GM18502 (cell line): ENCODE data around the gene ARRDC3.
A peak's percentile ranks its signal among the peaks of the same experiment; 100 is the strongest.
"Not testable (repeated sequence)": the region's sequence is repeated elsewhere in the genome, so short reads cannot be mapped to it uniquely, and the experiment has no call there.

Source experiments
- ATAC-seq: cut with Tn5 transposase; IDR thresholded peaks from one replicate; pipeline ENCODE4 v1.9.1; 2021; ENCODE audit warnings: mild to moderate bottlenecking; ENCODE audit not compliant: unreplicated experiment, poor library complexity

ARRDC3 gene, protein sequence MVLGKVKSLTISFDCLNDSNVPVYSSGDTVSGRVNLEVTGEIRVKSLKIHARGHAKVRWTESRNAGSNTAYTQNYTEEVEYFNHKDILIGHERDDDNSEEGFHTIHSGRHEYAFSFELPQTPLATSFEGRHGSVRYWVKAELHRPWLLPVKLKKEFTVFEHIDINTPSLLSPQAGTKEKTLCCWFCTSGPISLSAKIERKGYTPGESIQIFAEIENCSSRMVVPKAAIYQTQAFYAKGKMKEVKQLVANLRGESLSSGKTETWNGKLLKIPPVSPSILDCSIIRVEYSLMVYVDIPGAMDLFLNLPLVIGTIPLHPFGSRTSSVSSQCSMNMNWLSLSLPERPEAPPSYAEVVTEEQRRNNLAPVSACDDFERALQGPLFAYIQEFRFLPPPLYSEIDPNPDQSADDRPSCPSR

GRCh38 chr5:91383027-91383955, at the start of gene ARRDC3:
ARRDC3 (minus strand) TSS chr5:91383317; CDS start chr5:91383092, 225 bp downstream.
- ATAC-seq = peak; percentile 61

DNA sequence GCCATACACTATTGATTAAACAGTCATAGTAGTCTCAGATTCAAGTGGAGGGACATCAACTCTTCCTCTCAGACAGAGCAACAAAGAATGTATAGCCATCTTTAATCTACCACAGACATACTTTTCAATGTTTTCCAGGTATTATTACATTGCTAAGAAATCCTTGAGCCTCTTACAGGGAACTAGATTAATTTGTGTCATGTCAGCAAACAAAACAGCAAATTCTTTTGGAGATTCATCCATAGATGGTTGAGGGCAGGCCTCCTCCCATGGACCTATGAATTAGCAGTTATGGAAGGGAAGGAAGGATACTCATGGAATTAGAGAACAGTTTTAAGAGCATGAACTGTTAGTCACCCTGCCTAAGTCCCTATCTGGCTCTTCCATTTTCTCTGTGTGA, 47.8 kb upstream of the ARRDC3 start:
- no peak for ATAC-seq

DNA sequence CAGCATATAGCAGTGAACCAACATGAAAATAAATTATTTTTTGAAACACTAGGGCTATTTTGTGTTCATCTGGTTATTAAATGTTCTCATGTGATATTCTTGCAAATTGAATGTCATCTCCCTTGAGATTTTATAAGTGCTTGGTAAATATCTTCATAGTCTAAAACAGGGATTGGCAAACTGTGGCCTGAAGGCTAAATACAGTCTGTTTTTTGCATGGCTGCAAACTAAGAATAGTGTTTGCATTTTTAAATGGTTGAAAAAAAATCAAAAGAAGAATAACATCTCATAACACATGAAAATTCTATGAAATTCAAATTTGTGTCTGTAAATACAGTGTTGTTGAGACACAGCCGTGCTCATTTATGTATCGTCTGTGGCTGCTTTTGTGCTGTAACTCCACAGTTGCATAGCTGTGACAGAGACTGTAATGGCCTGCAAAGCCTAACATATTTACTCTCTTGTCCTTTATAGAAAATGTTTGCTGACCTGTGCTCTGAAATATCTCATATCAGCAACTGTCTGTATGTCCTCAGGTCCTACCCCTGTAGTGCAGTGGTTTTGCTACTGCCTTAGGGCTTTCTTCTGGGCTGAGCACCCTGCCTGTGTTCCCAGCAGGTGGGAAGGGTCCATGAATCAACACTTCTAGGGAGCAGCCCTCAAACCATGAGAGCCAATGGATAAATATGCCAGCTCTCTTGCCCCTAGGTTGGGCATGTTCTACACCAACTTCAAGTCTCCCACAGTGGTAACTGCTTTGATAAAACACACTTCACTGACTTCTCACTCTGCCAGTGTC, 41.7 kb upstream of the ARRDC3 start:
- ATAC-seq = no peak

DNA sequence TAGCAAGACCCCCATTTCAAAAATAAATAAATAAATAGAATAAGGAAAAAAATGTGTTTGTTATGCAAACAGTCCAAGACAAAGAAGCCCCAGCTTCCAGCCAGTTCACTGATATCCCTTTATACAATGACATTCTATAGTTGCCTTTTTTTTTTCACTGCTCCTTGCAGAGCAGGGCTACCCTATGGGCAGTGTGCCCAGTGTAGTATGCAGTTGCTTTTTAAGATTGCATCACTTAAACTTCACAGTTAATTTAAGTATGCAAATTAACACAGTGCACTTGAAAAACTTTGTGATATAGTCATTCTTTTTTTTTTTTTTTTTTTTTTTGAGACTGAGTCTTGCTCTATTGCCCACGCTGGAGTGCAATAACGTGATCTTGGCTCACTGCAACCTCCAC, 40.8 kb upstream of the ARRDC3 start:
- no peak for ATAC-seq

DNA sequence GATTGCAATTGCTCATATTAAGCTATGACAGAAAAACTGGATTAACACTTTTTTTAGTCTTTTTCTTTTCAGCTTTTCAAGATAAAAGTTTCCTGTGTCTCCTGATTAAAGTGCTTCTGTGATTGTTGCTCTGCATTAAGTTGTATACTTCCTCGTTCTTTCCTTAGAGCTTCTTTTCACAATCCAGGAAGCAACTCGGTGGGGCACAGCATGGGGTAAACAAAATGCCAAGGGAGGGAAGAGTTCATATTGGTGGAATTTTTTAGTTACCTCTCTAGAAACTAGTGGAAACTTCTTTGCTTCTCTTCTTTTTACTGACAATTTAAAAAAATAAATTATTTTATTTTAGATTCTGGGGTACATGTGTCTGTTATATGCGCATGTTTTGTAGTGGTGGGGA, 37.8 kb upstream of the ARRDC3 start:
- no peak for ATAC-seq

DNA sequence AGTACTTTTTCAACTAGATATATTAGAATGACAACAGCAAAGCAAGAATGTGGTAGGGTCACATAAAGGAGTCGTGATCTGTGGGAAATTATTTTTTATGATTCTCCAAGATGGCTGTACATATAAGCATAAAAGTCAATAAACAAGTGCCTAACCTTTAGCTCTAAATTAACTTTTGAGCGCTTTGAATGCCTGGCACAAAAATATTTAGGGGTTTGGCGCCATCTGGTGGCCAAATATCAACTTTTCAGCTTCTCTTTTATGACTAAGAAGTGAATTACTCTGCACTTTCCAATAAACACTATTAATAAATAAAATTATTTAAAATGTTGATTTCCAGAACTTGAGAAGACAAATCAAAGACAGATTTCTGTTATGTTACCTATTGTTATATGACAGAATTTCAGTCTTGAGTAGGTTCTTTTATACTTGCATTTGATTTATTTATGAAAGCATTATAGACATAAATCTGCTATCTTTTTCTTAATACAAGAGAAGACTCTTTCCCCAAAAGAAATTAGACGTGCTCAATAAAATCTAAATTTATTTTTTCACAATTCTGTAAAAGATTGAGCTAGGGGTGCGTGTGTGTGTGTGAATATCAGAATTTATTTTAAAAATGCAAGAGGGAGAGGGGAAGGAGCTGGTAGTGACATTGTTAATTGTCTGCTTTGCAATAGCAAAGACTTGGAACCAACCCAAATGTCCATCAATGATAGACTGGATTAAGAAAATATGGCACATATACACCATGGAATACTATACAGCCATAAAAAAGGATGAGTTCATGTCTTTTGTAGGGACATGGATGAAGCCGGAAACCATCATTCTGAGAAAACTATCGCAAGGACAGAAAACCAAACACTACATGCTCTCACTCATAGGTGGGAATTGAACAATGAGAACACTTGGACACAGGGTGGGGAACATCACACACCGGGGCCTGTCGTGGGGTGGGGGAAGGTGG, 36.7 kb upstream of the ARRDC3 start:
- ATAC-seq = no peak

DNA sequence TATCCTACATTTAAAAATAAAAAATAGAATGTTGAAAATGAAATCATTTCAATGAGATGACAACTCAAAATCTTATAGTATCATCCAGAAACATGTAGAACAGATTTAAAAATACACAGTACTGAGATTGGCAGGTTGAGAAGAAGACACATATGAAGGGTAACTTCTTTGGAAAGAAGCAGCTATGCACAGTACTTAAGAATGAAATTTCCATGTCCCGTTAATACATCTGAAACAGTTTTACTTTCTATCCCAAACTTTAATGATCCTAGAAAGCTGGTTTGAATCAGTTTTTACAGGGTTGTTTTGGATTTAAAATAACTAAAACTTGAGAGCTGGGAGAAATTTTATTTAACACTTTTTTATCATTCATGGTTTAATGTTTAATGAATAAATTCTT, 36.0 kb upstream of the ARRDC3 start:
- ATAC-seq = no peak

DNA sequence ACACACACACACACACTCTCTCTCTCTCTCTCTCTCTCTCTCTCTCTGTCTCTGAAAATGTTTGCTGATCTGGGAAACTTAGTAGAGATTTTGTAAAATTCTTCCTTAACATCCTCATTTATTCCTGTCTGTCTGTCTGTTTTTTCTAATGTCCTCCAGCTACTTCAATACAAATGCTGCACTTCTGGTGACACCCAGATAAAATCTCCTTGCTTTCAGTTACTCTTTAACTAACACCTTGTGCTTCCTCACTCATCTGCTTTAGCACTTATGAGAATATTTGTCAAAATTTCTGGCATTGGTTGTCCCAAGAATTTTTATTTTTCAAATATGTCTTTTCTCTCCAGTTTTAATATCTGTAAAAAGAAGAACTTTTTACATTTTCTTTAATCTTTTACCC, 35.0 kb upstream of the ARRDC3 start:
- no peak for ATAC-seq

GRCh38 chr5:91417219-91417618, 34.1 kb upstream of the ARRDC3 start:
- ATAC-seq = no peak

DNA sequence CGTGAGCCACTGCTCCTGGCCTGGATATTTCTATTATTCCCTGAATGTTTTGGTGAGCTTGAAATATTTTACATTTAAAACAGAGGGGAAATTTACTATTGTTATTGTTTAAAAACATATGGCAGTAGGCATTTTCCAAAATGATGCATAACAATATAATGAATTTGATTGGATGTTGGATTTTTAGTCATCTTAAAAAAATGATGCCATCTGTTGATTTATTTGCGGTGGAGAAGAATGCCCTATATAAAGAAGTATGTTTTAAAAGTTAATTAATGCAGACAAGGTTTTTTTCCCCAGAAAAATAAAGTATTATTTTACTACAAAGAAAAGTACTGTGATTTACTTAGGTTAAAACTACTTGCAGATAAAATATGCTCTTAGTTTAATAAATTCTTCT, 33.4 kb upstream of the ARRDC3 start:
- no peak for ATAC-seq

- no peak for ATAC-seq
Observed at GRCh38 chr5:91409304-91409703, 26.2 kb upstream of the ARRDC3 start.

DNA sequence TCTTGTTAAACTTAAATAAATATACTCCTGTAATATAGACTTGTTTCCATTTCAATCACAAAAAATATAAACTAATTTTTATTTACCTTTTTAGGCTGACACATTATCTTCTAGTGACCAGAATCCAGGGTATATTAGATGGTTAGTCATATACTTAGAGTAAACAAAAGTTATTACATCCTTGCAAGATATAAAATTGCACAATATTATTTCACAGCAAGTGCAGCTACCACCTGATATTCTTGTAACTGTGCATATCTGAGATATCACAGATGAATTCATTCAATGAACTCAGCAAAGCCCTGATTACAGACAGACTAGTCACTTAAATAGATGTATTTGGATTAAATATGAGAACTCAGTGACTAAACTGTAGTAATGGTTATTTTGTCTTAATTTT, 25.6 kb upstream of the ARRDC3 start:
- no peak for ATAC-seq

GRCh38 chr5:91407204-91407603, 24.1 kb upstream of the ARRDC3 start:
- ATAC-seq = no peak

GRCh38 chr5:91403438-91403837, 20.3 kb upstream of the ARRDC3 start:
- ATAC-seq = no peak

- no peak for ATAC-seq
Observed at GRCh38 chr5:91401175-91401574, 18.1 kb upstream of the ARRDC3 start.

DNA sequence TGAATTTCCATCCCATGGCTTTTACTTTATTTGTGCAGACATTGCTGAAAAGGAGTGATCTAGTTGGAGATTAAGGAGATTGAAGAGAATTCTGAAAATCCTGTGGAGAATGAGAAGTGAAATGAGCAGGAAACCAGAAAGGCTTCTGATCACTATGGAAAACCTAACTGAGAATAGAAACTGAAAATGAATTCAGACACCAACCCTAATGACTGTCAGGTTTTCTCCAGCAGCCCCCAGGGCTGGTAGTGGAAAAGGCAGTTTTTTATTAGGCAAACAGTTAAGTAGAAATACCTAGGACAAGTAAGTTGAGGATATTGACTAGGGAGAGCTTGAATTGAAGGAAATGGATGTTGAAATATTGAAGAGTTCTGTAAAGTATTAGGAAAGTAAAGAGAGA, 14.7 kb upstream of the ARRDC3 start:
- ATAC-seq = peak; percentile 78

DNA sequence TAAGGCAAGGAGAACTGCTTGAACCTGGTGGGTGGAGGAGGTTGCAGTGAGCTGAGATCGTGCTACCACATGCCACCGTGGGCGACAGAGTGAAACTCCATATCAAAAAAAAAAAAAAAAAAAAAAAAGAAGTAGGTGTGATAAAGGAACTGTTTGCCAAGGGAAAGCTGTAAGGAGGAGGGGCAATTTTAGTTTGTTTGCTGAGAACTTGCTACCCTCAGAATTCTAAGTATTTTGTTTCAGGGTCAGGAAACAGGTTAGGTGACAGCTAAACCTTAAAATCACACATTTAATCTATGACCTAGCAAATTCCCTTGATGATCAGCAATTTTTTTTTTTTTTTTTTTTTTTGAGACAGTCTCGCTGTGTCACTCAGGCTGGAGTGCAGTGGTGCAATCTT, 7.2 kb upstream of the ARRDC3 start:
- no peak for ATAC-seq

GRCh38 chr5:91389555-91389954, 6.4 kb upstream of the ARRDC3 start:
- ATAC-seq = not testable (repeated sequence)

DNA sequence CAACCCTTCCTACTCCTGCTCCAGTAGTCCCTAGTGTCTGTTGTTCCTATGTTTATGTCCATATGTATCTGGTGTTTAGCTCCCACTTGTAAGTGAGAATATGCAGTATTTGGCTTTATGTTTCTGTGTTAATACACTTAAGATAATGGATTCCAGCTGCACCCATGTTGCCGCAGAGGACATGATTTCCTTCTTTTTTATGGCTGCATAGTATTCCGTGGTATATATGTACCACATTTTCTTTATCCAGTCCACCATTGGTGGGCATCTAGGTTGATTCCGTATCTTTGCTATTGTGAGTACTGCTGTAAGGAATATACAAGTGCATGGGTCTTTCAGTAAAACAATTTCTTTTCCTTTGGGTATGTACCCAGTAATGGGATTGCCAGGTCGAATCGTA, 5.2 kb upstream of the ARRDC3 start:
- no peak for ATAC-seq
